Activated naive CD4-positive, alpha-beta T cell treated with anti-CD3 and anti-CD28 coated beads for 36 hours (primary cell): Measurements from ENCODE around the gene IGSF9B. TPM values are rescaled to one million over a fixed set of nuclear protein-coding genes. Genes with fewer than 3 reads are reported as not detected.

Experiments
- CTCF ChIA-PET: fragments of 350-600 bp; sonication (Branson Sonifier 250); formaldehyde crosslinking; loops from one replicate; lab custom pipeline; 2021; ENCODE audit warnings: antibody characterized with exemption; lab: Charles Lee
- DNase-seq: peaks from one replicate; pipeline ENCODE4 v3.0.0-alpha.2; 2020
- H3K27ac Mint-ChIP-seq: one replicate; pipeline ENCODE4 v1.8.0; 2021; ENCODE audit warnings: mild to moderate bottlenecking, mixed read lengths
- H3K27me3 Mint-ChIP-seq: one replicate; pipeline ENCODE4 v1.8.0; 2021; ENCODE audit warnings: low read depth, mixed read lengths
- H3K36me3 Mint-ChIP-seq: one replicate; pipeline ENCODE4 v1.8.0; 2021; ENCODE audit warnings: low read depth, mixed read lengths
- H3K4me1 Mint-ChIP-seq: one replicate; pipeline ENCODE4 v1.8.0; 2021; ENCODE audit warnings: low read depth, mixed read lengths
- H3K4me3 Mint-ChIP-seq: one replicate; pipeline ENCODE4 v1.8.0; 2021; ENCODE audit warnings: mild to moderate bottlenecking, moderate library complexity, mixed read lengths
- H3K9me3 Mint-ChIP-seq: one replicate; pipeline ENCODE4 v1.8.0; 2021; ENCODE audit warnings: mixed read lengths
- intact Hi-C: fragments of 100-400 bp; cut with micrococcal nuclease; formaldehyde crosslinking; loops from one replicate; pipeline ENCODE4 v1.15.1; 2023
- total RNA-seq, 2 experiments: library from RNA; stranded (reverse); gene quantifications; one replicate each; pipeline ENCODE4 v1.2.3, GENCODE V29; 2021

The IGSF9B gene
- total RNA-seq, 2 experiments from 2014 or later: 26.5 to 34.0 TPM

DNA sequence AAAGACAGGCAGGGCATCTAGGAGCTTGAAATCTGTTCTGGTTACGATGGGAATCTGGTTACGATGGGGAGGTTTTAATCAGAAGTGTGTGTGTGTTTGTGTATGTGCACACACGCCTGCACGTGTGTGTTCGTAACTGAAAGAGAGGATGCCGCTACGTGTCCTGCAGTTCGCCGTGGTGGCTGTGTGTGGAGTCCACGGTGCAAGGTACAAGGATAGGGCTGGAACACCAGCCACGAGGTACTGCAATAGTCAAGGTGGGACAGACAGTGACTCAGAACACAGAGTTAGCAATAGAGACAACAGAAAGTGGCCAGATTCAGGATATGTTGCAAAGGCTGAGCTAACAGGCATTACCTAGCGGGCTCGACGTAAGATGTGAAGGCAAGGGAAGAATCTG, 46.7 kb downstream of the IGSF9B start:
- Mint-ChIP-seq H3K27ac (no peak overlapping the region), H3K36me3 (peaks cover 27% of the 10 kb centered on the region), H3K4me3 (no peak overlapping the region), H3K27me3 (no peaks in the 10 kb centered on the region), H3K9me3 (no peaks in the 10 kb centered on the region), H3K4me1 (no peaks in the 10 kb centered on the region)
- CTCF ChIA-PET: interaction anchor here (0.7 to 1.1 kb wide), 2 partner anchors 15 to 17 kb away, joined by 3 read pairs; no protein-coding TSS in a partner anchor
- intact Hi-C loops: no loop called here
- no peak for DNase-seq

- no peaks in the 10 kb centered on the region for H3K27me3 Mint-ChIP-seq
- DNase-seq: no peak
- H3K27ac Mint-ChIP-seq: no peak overlapping the region
- no peaks in the 10 kb centered on the region for H3K4me1 Mint-ChIP-seq
- intact Hi-C loops: no loop called here
- CTCF ChIA-PET: no interaction called here
- H3K9me3 Mint-ChIP-seq: no peaks in the 10 kb centered on the region
- H3K4me3 Mint-ChIP-seq: no peak overlapping the region
- H3K36me3 Mint-ChIP-seq: peaks cover 32% of the 10 kb centered on the region
Measured at GRCh38 chr11:133908827-133909226, 47.9 kb downstream of the IGSF9B start.

DNA sequence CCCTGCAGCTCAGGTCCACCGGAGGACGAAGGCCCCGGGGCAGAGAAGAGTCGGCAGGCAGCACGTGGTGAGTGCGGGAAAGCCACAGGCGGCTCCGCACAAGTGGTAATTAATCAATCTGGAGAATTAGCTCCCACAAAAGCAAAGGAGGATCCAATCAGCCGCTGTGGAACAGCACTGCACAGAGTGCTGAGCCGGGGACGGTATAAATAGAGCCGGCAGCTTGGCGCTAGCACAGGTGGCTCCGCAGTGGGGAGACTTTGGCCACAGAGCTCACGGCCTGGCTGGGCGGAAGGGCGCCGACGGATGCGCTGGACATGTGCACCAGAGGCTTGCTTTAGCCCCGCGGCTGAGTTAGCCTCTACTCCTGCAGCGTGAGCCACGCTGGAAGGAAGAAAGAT, 48.9 kb downstream of the IGSF9B start:
- Mint-ChIP-seq H3K4me1 (no peaks in the 10 kb centered on the region), H3K9me3 (no peaks in the 10 kb centered on the region), H3K4me3 (no peak overlapping the region), H3K27ac (no peak overlapping the region), H3K36me3 (peaks cover 29% of the 10 kb centered on the region), H3K27me3 (no peaks in the 10 kb centered on the region)
- intact Hi-C loops: no loop called here
- DNase-seq: no peak
- CTCF ChIA-PET: no interaction called here

DNA sequence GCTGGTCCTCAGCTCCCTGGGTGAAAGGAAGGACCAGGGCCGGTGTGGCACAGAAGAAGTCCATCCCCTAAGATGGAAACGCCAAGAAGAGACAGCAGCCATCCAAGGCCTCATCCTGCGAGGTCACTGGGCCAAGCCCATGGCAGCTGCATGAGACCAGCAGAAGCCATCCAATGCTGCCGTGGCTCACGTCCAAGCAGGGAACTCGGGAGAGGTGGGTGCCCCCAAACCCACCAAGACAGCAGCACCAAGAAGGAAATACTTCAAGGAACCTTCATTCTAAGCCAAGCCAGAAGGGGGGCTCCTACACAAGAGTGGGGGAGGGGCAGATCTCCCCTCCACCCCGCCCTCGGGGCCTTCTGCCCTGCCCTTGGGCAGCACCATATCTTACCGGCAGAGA, 49.6 kb downstream of the IGSF9B start:
- no peak for DNase-seq
- intact Hi-C loops: no loop called here
- H3K9me3 Mint-ChIP-seq: no peaks in the 10 kb centered on the region
- no peak overlapping the region for H3K4me3 Mint-ChIP-seq
- no peaks in the 10 kb centered on the region for H3K4me1 Mint-ChIP-seq
- CTCF ChIA-PET: no interaction called here
- H3K27ac Mint-ChIP-seq: no peak overlapping the region
- peaks cover 26% of the 10 kb centered on the region for H3K36me3 Mint-ChIP-seq
- H3K27me3 Mint-ChIP-seq: no peaks in the 10 kb centered on the region

- Mint-ChIP-seq H3K4me3 (no peak overlapping the region), H3K27ac (no peak overlapping the region), H3K27me3 (no peaks in the 10 kb centered on the region), H3K9me3 (no peaks in the 10 kb centered on the region), H3K36me3 (peaks cover 26% of the 10 kb centered on the region), H3K4me1 (no peaks in the 10 kb centered on the region)
- CTCF ChIA-PET: no interaction called here
- no peak for DNase-seq
- intact Hi-C loops: no loop called here
Measured at GRCh38 chr11:133906746-133907145, 50.0 kb downstream of the IGSF9B start.

- H3K9me3 Mint-ChIP-seq: no peaks in the 10 kb centered on the region
- intact Hi-C loops: no loop called here
- CTCF ChIA-PET: no interaction called here
- no peak for DNase-seq
- H3K36me3 Mint-ChIP-seq: peaks cover 23% of the 10 kb centered on the region
- H3K4me1 Mint-ChIP-seq: no peaks in the 10 kb centered on the region
- no peaks in the 10 kb centered on the region for H3K27me3 Mint-ChIP-seq
- H3K27ac Mint-ChIP-seq: no peak overlapping the region
- no peak overlapping the region for H3K4me3 Mint-ChIP-seq
Measured at GRCh38 chr11:133906241-133906640, 50.5 kb downstream of the IGSF9B start.

GRCh38 chr11:133905677-133906156, 51.1 kb downstream of the IGSF9B start:
- intact Hi-C loops: no loop called here
- H3K4me1 Mint-ChIP-seq: no peaks in the 10 kb centered on the region
- CTCF ChIA-PET: no interaction called here
- peaks cover 22% of the 10 kb centered on the region for H3K36me3 Mint-ChIP-seq
- no peaks in the 10 kb centered on the region for H3K9me3 Mint-ChIP-seq
- H3K27ac Mint-ChIP-seq: no peak overlapping the region
- no peak for DNase-seq
- H3K27me3 Mint-ChIP-seq: no peaks in the 10 kb centered on the region
- no peak overlapping the region for H3K4me3 Mint-ChIP-seq

DNA sequence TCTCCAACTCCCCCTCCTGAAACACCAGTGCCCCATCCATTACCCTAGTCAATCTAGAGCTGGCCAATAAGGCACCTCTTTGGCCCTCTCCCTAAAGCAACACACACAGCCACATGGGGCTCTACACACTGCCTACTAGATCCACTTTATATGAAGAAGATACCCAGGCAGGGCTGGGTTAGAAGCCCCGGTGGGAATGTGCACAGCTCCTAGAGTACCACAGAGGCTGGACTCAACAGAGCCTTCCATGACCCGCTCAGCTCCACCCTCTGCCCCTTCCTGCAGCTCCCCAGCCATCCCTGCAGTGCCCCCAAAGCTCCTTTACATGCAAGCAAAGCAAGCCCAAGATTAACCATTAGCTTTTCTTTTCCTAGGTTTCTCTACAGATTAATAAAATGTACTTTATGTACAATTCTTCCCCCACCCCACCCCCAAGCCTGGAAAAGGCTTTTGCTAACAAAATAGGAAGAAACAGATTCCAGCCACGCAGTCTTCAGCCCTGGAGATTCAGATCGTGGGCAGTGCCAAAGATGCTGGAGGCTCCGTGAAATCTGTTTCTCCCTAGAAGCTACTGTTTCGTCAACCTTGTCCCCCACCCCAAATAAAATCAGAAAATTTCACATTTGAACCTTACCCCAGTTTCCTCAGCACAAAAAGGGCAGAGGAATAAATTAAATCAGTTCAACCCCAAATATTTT, 51.8 kb downstream of the IGSF9B start:
- no peak overlapping the region for H3K27ac Mint-ChIP-seq

GRCh38 chr11:133903875-133904817, 52.6 kb downstream of the IGSF9B start:
- Mint-ChIP-seq H3K9me3 (no peaks in the 10 kb centered on the region), H3K36me3 (peaks cover 14% of the 10 kb centered on the region), H3K27me3 (no peaks in the 10 kb centered on the region), H3K27ac (no peak overlapping the region), H3K4me1 (no peaks in the 10 kb centered on the region), H3K4me3 (no peak overlapping the region)
- intact Hi-C loops: no loop called here
- DNase-seq: no peak
- CTCF ChIA-PET: no interaction called here

More for the DNA sequence above, 51.8 kb downstream of the IGSF9B start:
- Mint-ChIP-seq H3K36me3 (peaks cover 18% of the 10 kb centered on the region), H3K4me1 (no peaks in the 10 kb centered on the region), H3K27me3 (no peaks in the 10 kb centered on the region), H3K4me3 (no peak overlapping the region), H3K9me3 (no peaks in the 10 kb centered on the region)
- DNase-seq: no peak
- CTCF ChIA-PET: no interaction called here
- intact Hi-C loops: no loop called here

DNA sequence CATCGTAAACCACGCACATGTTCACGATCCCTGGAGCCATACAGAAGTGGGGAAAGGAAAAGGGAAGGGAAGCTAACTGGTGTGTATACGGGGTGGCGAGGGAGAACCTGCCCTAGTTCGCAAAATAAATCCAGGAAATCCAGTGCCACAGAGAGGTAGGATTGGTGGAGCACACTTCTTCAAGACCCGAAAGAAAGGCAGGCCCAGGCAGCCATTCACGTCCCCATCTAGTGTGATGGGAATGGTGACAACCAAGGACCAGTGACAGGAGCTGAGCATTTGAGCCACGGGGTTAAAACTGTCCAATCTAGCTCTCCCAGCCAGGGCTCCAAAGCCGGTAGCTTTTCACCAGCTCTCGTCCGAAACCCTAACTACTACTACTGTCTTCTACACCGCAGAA, 53.7 kb downstream of the IGSF9B start:
- no peaks in the 10 kb centered on the region for H3K4me1 Mint-ChIP-seq
- no peak for DNase-seq
- no peak overlapping the region for H3K4me3 Mint-ChIP-seq
- no peak overlapping the region for H3K27ac Mint-ChIP-seq
- peaks cover 9% of the 10 kb centered on the region for H3K36me3 Mint-ChIP-seq
- CTCF ChIA-PET: no interaction called here
- no peaks in the 10 kb centered on the region for H3K27me3 Mint-ChIP-seq
- intact Hi-C loops: no loop called here
- H3K9me3 Mint-ChIP-seq: no peaks in the 10 kb centered on the region

DNA sequence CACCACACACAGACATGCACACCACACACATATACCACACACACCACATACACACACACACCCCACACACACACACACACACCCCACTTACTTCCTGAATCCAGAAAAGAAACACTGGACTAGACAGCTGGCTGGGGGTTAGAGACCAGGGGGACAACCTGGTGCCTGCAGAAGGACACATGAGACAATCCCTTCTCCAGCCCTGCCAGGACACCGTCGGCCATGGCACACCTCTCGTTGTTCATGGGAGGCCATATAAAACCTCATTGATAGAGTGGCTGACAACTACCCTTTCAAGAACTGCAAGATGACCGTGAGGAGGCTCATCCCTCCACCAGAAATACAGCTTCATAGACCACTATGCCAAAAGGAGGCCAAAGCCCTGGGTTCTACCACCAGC, 54.3 kb downstream of the IGSF9B start:
- Mint-ChIP-seq H3K27me3 (no peaks in the 10 kb centered on the region), H3K36me3 (peaks cover 8% of the 10 kb centered on the region), H3K4me1 (no peaks in the 10 kb centered on the region), H3K9me3 (no peaks in the 10 kb centered on the region), H3K4me3 (no peak overlapping the region), H3K27ac (no peak overlapping the region)
- no peak for DNase-seq
- intact Hi-C loops: no loop called here
- CTCF ChIA-PET: no interaction called here

DNA sequence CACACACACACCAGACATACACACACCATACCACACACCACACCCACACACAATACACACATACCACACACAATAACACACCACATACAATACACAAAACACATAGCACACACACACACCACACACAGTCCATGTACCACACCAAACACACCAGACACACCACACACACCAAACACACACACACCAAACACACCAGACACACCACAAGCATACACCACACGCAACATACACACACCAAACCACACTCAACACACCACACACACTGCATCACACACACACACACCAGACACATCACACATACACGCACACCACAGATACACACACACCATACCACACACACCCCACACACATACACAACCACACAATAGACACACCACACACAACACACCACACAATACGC, 54.8 kb downstream of the IGSF9B start:
- H3K4me3 Mint-ChIP-seq: no peak overlapping the region
- no peak for DNase-seq
- H3K4me1 Mint-ChIP-seq: no peaks in the 10 kb centered on the region
- no peaks in the 10 kb centered on the region for H3K9me3 Mint-ChIP-seq
- intact Hi-C loops: no loop called here
- peaks cover 7% of the 10 kb centered on the region for H3K36me3 Mint-ChIP-seq
- H3K27ac Mint-ChIP-seq: no peak overlapping the region
- CTCF ChIA-PET: no interaction called here
- H3K27me3 Mint-ChIP-seq: no peaks in the 10 kb centered on the region
